WERI-Rb-1 (cell line): ENCODE measurements around the gene MAPK8IP3.

Experiments used
- DNase-seq: peaks from one replicate; pipeline ENCODE4 v3.0.0-alpha.2; 2020
- H3K27ac ChIP-seq: fragments of 250-450 bp; sonication (Bioruptor Pico); 2 replicates; pipeline ENCODE4 v1.5.1; 2020; ENCODE audit warnings: mild to moderate bottlenecking, moderate library complexity
- H3K27me3 ChIP-seq: fragments of 250-450 bp; sonication (Bioruptor Pico); 2 replicates; pipeline ENCODE4 v1.5.1; 2021; ENCODE audit warnings: mild to moderate bottlenecking, low read depth, moderate library complexity; ENCODE audit not compliant: insufficient read depth, severe bottlenecking
- H3K36me3 ChIP-seq: fragments of 250-450 bp; sonication (Bioruptor Pico); 2 replicates; pipeline ENCODE4 v1.5.1; 2020; ENCODE audit warnings: mild to moderate bottlenecking, moderate library complexity
- H3K4me3 ChIP-seq: 2 replicates; pipeline ENCODE4 v1.5.1; 2011; ENCODE audit warnings: low read depth, mild to moderate bottlenecking, control low read depth, low read length
- H3K9me3 ChIP-seq: fragments of 250-450 bp; sonication (Bioruptor Pico); 2 replicates; pipeline ENCODE4 v1.5.1; 2021; ENCODE audit warnings: mild to moderate bottlenecking, moderate library complexity; ENCODE audit not compliant: severe bottlenecking
- CTCF ChIP-seq: IDR thresholded peaks from 2 replicates; pipeline ENCODE4 v1.5.1; 2011; ENCODE audit warnings: low read depth, mild to moderate bottlenecking, control low read depth, inconsistent platforms, low read length

Gene MAPK8IP3

DNA sequence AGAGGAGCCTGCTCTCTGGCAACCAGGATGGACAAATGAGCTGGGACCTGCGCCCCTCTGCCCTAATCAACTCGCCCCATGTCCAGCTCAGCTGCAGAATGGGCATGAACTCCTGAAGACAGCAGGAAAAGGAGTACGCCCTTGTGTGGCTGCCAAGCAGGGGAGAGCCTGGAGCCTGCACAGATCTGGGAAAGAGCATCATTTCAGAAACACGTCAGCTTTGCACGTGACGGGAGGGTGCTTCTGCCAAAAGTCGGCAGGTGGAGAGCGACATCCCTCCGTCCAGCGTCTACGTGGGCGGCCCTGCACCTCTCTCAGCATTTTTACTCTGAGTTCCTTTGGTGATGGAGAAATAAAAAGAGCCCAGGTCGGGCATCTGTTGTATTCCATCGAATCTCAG, 46.9 kb downstream of the MAPK8IP3 start:
- no peak for TF ChIP-seq CTCF
- peaks cover 43% of the 10 kb centered on the region for H3K36me3 ChIP-seq
- no peak for DNase-seq

DNA sequence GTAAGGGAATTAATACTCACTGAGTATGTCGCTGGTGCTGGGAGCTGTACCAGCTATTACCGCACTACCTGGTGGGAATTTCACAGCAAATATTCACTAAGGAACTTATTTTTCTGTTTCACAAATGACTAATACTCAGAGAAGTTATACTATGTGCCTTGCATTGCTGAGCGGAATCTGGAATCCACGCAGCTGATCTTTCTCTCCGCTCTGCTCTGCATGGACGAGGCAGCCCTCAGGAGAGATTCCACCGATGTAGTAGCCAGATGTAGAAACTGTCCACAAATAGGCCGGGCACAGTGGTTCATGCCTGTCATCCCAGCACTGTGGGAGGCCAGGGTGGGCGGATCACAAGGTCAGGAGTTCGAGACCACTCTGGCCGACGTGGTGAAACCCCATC, 48.2 kb downstream of the MAPK8IP3 start:
- Histone ChIP-seq H3K36me3 (peaks cover 31% of the 10 kb centered on the region), H3K4me3 (no peak overlapping the region), H3K9me3 (no peaks in the 10 kb centered on the region), H3K27me3 (no peaks in the 10 kb centered on the region), H3K27ac (no peak overlapping the region)
- no peak for TF ChIP-seq CTCF
- no peak for DNase-seq

More for the DNA sequence above, 46.9 kb downstream of the MAPK8IP3 start:
- Histone ChIP-seq H3K27ac (no peak overlapping the region), H3K9me3 (no peaks in the 10 kb centered on the region), H3K27me3 (no peaks in the 10 kb centered on the region), H3K4me3 (no peak overlapping the region)

DNA sequence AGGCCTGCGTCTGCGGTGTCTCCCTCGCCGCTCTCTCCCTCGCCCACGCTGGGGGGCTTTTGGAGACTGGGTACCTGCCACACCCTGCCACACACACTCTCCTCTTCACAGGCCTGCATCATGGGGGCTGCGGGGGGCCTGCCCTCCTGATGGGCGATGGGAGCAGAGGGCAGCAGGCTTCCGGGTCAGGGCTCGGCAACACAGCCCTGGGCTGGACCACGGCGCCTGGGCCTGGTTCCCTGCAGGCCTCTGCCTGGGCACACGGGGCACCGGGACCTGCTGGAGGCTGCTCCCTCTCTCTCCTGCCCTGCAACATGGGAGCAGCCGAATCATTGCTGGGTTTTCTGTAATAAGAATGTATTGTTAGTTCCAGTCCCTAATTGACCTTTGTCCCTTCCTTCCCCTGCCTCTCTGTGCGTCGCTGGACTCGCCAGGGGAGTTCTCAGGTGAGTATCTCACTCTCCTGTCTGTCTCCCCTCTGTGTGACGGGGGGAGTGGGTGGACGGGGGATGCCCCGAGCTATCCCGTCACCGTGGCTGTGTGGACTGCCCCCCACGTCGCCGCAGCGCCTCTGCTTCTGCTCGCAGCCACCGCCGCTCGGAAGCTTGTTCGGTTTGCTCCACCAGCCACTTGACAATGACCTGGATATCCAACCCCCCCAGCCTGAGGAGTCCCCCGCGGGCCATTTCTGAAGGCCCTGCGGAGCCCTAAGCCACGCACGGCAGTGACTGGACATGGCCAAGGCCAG, 51.9 kb downstream of the MAPK8IP3 start:
- Histone ChIP-seq H3K27me3 (no peaks in the 10 kb centered on the region), H3K4me3 (no peak overlapping the region), H3K27ac (no peak overlapping the region), H3K9me3 (no peaks in the 10 kb centered on the region), H3K36me3 (peaks cover 29% of the 10 kb centered on the region)
- no peak for DNase-seq
- no peak for TF ChIP-seq CTCF

DNA sequence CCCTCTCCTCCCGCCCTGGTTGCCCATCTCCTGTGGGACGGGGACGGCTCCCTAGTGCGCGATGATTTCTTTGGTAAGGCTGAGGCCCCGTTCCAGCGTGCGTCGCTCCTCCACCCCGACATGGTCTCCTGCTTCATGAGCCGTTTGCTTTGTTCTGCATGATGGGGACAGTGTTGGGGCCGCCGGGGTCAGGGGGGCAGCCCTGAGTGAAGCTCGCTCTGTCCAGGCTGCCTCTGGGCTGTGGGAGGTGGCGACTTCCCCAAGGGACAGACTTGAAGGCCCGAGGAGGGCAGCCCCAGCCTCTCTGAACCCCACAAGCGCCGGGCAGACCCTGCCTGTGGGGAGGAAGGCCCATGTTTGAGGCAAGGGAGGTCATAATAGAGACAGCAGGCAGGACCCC, 52.9 kb downstream of the MAPK8IP3 start:
- Histone ChIP-seq H3K9me3 (no peaks in the 10 kb centered on the region), H3K27me3 (no peaks in the 10 kb centered on the region), H3K4me3 (no peak overlapping the region), H3K36me3 (peaks cover 32% of the 10 kb centered on the region), H3K27ac (no peak overlapping the region)
- DNase-seq, result no peak
- no peak for TF ChIP-seq CTCF

GRCh38 chr16:1759511-1759910, 53.5 kb downstream of the MAPK8IP3 start:
- Histone ChIP-seq H3K27ac (no peak overlapping the region), H3K27me3 (no peaks in the 10 kb centered on the region), H3K4me3 (no peak overlapping the region), H3K36me3 (peaks cover 37% of the 10 kb centered on the region), H3K9me3 (no peaks in the 10 kb centered on the region)
- no peak for TF ChIP-seq CTCF
- DNase-seq, result no peak

- Histone ChIP-seq H3K9me3 (no peaks in the 10 kb centered on the region), H3K27ac (no peak overlapping the region), H3K27me3 (no peaks in the 10 kb centered on the region), H3K36me3 (peaks cover 46% of the 10 kb centered on the region), H3K4me3 (no peak overlapping the region)
- no peak for DNase-seq
- TF ChIP-seq CTCF, result no peak
Observed at GRCh38 chr16:1760911-1761310, 54.9 kb downstream of the MAPK8IP3 start.
